K562 (cell line): ENCODE measurements around the gene NKAIN1. TPM values are rescaled to one million over a fixed set of nuclear protein-coding genes. Genes with fewer than 3 reads are reported as not detected.
A peak's percentile ranks its signal among the peaks of the same experiment; 100 is the strongest.

Experiments
- ATAC-seq: fragments of 200-7000 bp; cut with Tn5 transposase; 3 replicates; pipeline ENCODE4 v1.9.1; 2020; ENCODE audit warnings: moderate library complexity
- BruUV-seq: library from RNA; stranded (reverse); fragments of 400-500 nt; replicated peaks from 2 replicates; lab custom pipeline; 2021; lab: Mats Ljungman, UMichigan
- CTCF ChIA-PET: fragments of 300-600 bp; formaldehyde crosslinking; extraction: SDS; loops from one replicate; lab custom pipeline; 2021; ENCODE audit warnings: low intra/inter-chr PET ratio; lab: Yijun Ruan, JAX
- POLR2A ChIA-PET: fragments of 300-600, 350-650 bp; sonication (Branson Sonifier 250); formaldehyde crosslinking; extraction: SDS; loops from one replicate; lab custom pipeline; 2021; ENCODE audit warnings: antibody characterized with exemption, inconsistent platforms; lab: Yijun Ruan, JAX
- DNase-seq, 4 experiments: peaks; one replicate each; pipeline versions ENCODE4 v3.0.0 to v3.0.0-alpha.2; 2011 to 2018; ENCODE audit warnings: low spot score in 3 of 4, mixed read lengths in 3 of 4; ENCODE audit errors: extremely low read depth in 1 of 4
- FAIRE-seq: peaks from 2 replicates; lab custom pipeline; 2011; peaks lifted over from hg19 to GRCh38; lab: Jason Lieb, UNC
- H2AFZ ChIP-seq: 2 replicates; pipeline ENCODE4 v1.6.0; 2011; ENCODE audit warnings: low read depth, low read length, control low read depth, inconsistent platforms
- H3K27ac ChIP-seq: fragments of 200-600 bp; 3 replicates; pipeline ENCODE4 v1.8.0; 2011; ENCODE audit warnings: low read depth, mild to moderate bottlenecking, control low read depth, inconsistent platforms, low read length, moderate library complexity, mixed read lengths; ENCODE audit errors: extremely low read depth
- H3K27me3 ChIP-seq, 2 experiments: fragments of 300-600 bp in 1 of 2; 2 replicates in 1 of 2; 3 replicates in 1 of 2; pipeline versions ENCODE4 v1.6.0 to v1.8.0; 2011; ENCODE audit warnings: inconsistent platforms in 2 of 2, low read length in 2 of 2, mild to moderate bottlenecking in 1 of 2, mixed read lengths in 1 of 2, moderate library complexity in 1 of 2; ENCODE audit not compliant: control insufficient read depth in 2 of 2, insufficient read depth in 2 of 2
- H3K36me3 ChIP-seq: fragments of 300-600 bp; 3 replicates; pipeline ENCODE4 v1.8.0; 2011; ENCODE audit warnings: mild to moderate bottlenecking, low read length, inconsistent platforms; ENCODE audit not compliant: control insufficient read depth, insufficient read depth
- H3K4me1 ChIP-seq, 2 experiments: fragments of 200-600 bp in 1 of 2; replicated peaks in 1 of 2; 2 replicates in 1 of 2; 3 replicates in 1 of 2; pipeline versions ENCODE4 v1.5.1 to v1.8.0; 2011; ENCODE audit warnings: inconsistent platforms in 2 of 2, low read length in 2 of 2, mild to moderate bottlenecking in 1 of 2, mixed read lengths in 1 of 2, moderate library complexity in 1 of 2; ENCODE audit not compliant: control insufficient read depth in 2 of 2, insufficient read depth in 2 of 2
- H3K4me2 ChIP-seq: 2 replicates; pipeline ENCODE4 v1.6.1; 2011; ENCODE audit warnings: low read length, control low read depth, inconsistent platforms, mixed read lengths; ENCODE audit not compliant: insufficient read depth
- H3K4me3 ChIP-seq: fragments of 200-600 bp; sonication (generic), shearing (Covaris generic); 2 replicates; pipeline ENCODE4 v1.5.1; 2016; ENCODE audit warnings: control low read depth, inconsistent platforms
- H3K79me2 ChIP-seq: fragments of 200-600 bp; 3 replicates; pipeline ENCODE4 v1.8.0; 2011; ENCODE audit warnings: low read length, inconsistent platforms; ENCODE audit not compliant: control insufficient read depth, insufficient read depth
- H3K9ac ChIP-seq, 2 experiments: 2 replicates each; pipeline versions ENCODE4 v1.6.0 to v1.6.1; 2011; ENCODE audit warnings: low read depth in 2 of 2, low read length in 2 of 2, control low read depth in 1 of 2, inconsistent platforms in 1 of 2, mild to moderate bottlenecking in 1 of 2, mixed read lengths in 1 of 2; ENCODE audit not compliant: insufficient read depth in 1 of 2
- H3K9me1 ChIP-seq: one replicate; pipeline ENCODE4 v1.6.0; 2011; ENCODE audit warnings: inconsistent platforms, mild to moderate bottlenecking, low read length, moderate library complexity; ENCODE audit not compliant: control insufficient read depth, insufficient read depth
- H3K9me3 ChIP-seq: replicated peaks from 2 replicates; pipeline ENCODE4 v1.5.1; 2011; ENCODE audit warnings: low read depth, low read length, inconsistent platforms; ENCODE audit not compliant: control insufficient read depth, insufficient read depth
- H4K20me1 ChIP-seq: replicated peaks from 2 replicates; pipeline ENCODE4 v1.6.1; 2011; ENCODE audit warnings: low read length, inconsistent platforms, mixed read lengths; ENCODE audit not compliant: control insufficient read depth, insufficient read depth
- HOXB6 ChIP-seq: fragments of 250-450 bp; sonication (Bioruptor Pico); IDR thresholded peaks from 2 replicates; pipeline ENCODE4 v1.5.1; 2022; ENCODE audit warnings: mild to moderate bottlenecking, borderline replicate concordance
- KDM2B ChIP-seq: fragments of 250-450 bp; sonication (Bioruptor Pico); IDR thresholded peaks from 2 replicates; pipeline ENCODE4 v1.8.0; 2021; ENCODE audit warnings: mild to moderate bottlenecking, moderate library complexity
- NFIC ChIP-seq: fragments of 450-650 bp; IDR thresholded peaks from 2 replicates; pipeline ENCODE4 v1.6.1; 2017; ENCODE audit warnings: mild to moderate bottlenecking, inconsistent platforms
- SPI1 ChIP-seq: IDR thresholded peaks from 2 replicates; pipeline ENCODE4 v1.6.1; 2011; ENCODE audit warnings: low read depth, low read length, control low read depth, borderline replicate concordance
- TSHZ1 ChIP-seq: fragments of 250-450 bp; sonication (Bioruptor Pico); IDR thresholded peaks from 2 replicates; pipeline ENCODE4 v1.4.0; 2020; ENCODE audit warnings: mild to moderate bottlenecking, moderate library complexity
- ZKSCAN1 ChIP-seq: fragments of 150-350 bp; IDR thresholded peaks from 2 replicates; pipeline ENCODE4 v1.6.1; 2016; ENCODE audit warnings: low read depth, low read length
- ZNF785 ChIP-seq: fragments of 250-450 bp; sonication (Bioruptor Pico); IDR thresholded peaks from 2 replicates; pipeline ENCODE4 v1.4.0; 2020; ENCODE audit warnings: mild to moderate bottlenecking
- WGBS: fragments of 100-300 bp; shearing (Covaris generic); methylation state at CpG from one replicate; pipeline ENCODE4 v1.1.6; 2016; ENCODE audit warnings: low coverage, mixed read lengths; ENCODE audit not compliant: insufficient coverage; ENCODE audit errors: missing lambda C conversion rate; 5-methylcytosine and 5-hydroxymethylcytosine counted together
- in situ Hi-C: fragments of 300-500 bp; cut with MboI; formaldehyde crosslinking; loops from 4 replicates; pipeline ENCODE4 v1.15.0; 2018; ENCODE audit warnings: inconsistent platforms, mixed read lengths
- intact Hi-C: fragments of 100-400 bp; cut with micrococcal nuclease; formaldehyde crosslinking; loops from 2 replicates; pipeline ENCODE4 v1.14.2; 2022
- polyA plus RNA-seq, 8 experiments: library from polyadenylated mRNA; depleted of rRNA in 4 of 8; stranded (reverse) in 5 of 8; unstranded in 3 of 8; fragments of >200 nt; fragmentation: Nextera tagmentation in 2 of 8; fragmentation: Illumina TruSeq in 1 of 8; extraction: Ambion mirVana in 2 of 8; extraction: Trizol in 1 of 8; gene quantifications; 2 replicates each; pipeline versions ENCODE4 v1.2.1 to v1.2.3, GENCODE V29; 2011 to 2014; ENCODE audit warnings: inconsistent platforms in 1 of 8, missing spikeins in 1 of 8
- total RNA-seq, 7 experiments: library from RNA; depleted of rRNA in 6 of 7; stranded (reverse); fragments of >200 nt in 6 of 7; fragmentation: Illumina TruSeq in 2 of 7; extraction: Trizol in 2 of 7; gene quantifications; 2 replicates each; pipeline versions ENCODE4 v1.2.1 to v1.2.3, GENCODE V29; 2011 to 2021; ENCODE audit warnings: low replicate concordance in 1 of 7

Gene NKAIN1
- total and polyA plus RNA-seq, 9 of the 15 experiments (the other 6 are each of a cell fraction or from before 2014, with no cell fraction given) = 0.03 to 0.22 (median 0.04) TPM; not detected in 3

GRCh38 chr1:31234123-31234708 is 5.5 kb downstream of the NKAIN1 start:
- no peak for DNase-seq
- Histone ChIP-seq H2AFZ (no peak overlapping the region), H3K27me3 (peaks cover 40 to 59% of the 10 kb centered on the region in 2 experiments), H3K9me1 (no peaks in the 10 kb centered on the region), H3K36me3 (no peaks in the 10 kb centered on the region), H3K9me3 (no peaks in the 10 kb centered on the region; the same call in 1 of the 2 replicates), H3K9ac (no peak overlapping the region), H3K79me2 (no peaks in the 10 kb centered on the region), H3K27ac (no peak overlapping the region), H4K20me1 (peaks cover 14% of the 10 kb centered on the region), H3K4me2 (no peak overlapping the region), H3K4me1 (peaks cover 0 to 4% of the 10 kb centered on the region in 2 experiments; a peak in 2 of 5 replicates), H3K4me3 (no peak overlapping the region)
- BruUV-seq = no TSS peak
- ChIA-PET CTCF (no interaction called here), POLR2A (interaction anchor here (0.6 to 1.8 kb wide), 6 partner anchors 10 to 1870 kb away, joined by 3 to 4 read pairs (median 3); no protein-coding TSS in a partner anchor)
- TF ChIP-seq ZNF785 (CRISPR knock-in tag) (no peak), HOXB6 (CRISPR knock-in tag) (no peak), NFIC (peak; percentile 87), TSHZ1 (CRISPR knock-in tag) (no peak), KDM2B (CRISPR knock-in tag) (no peak), SPI1 (0 out of 2 replicates have a peak, but pooled peaks have one; percentile 10), ZKSCAN1 (peak; percentile 80; the same call in 1 of the 2 replicates)
- in situ Hi-C loops (no loop called here), intact Hi-C loops (no loop called here)
- WGBS = 8% methylated on average over 12 of the region's 12 CpGs
- no peak for FAIRE-seq
- no peak for ATAC-seq
